Measurements from ENCODE around the gene NASP.

Gene NASP

GRCh38 chr1:45550401-45551351 lies 33.2 kb upstream of the NASP start, which contains the start of gene AKR1A1:
AKR1A1 (plus strand) TSS chr1:45550826; CDS start chr1:45561795, 10,969 bp downstream.
- TF ChIP-seq EP300 (IDR thresholded peaks at IDR 0.05; ENCODE audit: borderline replicate concordance), result peak; percentile 16; the same call in 1 of the 2 replicates
- TF ChIP-seq TAF1 (IDR thresholded peaks at IDR 0.05; ENCODE audit: low read depth), result peak; percentile 83
- TF ChIP-seq, protein P1, sequence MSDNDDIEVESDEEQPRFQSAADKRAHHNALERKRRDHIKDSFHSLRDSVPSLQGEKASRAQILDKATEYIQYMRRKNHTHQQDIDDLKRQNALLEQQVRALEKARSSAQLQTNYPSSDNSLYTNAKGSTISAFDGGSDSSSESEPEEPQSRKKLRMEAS (IDR thresholded peaks at IDR 0.05), result peak; percentile 99
- no peak for TF ChIP-seq NFIC (IDR thresholded peaks at IDR 0.05)
- TF ChIP-seq, protein P2, sequence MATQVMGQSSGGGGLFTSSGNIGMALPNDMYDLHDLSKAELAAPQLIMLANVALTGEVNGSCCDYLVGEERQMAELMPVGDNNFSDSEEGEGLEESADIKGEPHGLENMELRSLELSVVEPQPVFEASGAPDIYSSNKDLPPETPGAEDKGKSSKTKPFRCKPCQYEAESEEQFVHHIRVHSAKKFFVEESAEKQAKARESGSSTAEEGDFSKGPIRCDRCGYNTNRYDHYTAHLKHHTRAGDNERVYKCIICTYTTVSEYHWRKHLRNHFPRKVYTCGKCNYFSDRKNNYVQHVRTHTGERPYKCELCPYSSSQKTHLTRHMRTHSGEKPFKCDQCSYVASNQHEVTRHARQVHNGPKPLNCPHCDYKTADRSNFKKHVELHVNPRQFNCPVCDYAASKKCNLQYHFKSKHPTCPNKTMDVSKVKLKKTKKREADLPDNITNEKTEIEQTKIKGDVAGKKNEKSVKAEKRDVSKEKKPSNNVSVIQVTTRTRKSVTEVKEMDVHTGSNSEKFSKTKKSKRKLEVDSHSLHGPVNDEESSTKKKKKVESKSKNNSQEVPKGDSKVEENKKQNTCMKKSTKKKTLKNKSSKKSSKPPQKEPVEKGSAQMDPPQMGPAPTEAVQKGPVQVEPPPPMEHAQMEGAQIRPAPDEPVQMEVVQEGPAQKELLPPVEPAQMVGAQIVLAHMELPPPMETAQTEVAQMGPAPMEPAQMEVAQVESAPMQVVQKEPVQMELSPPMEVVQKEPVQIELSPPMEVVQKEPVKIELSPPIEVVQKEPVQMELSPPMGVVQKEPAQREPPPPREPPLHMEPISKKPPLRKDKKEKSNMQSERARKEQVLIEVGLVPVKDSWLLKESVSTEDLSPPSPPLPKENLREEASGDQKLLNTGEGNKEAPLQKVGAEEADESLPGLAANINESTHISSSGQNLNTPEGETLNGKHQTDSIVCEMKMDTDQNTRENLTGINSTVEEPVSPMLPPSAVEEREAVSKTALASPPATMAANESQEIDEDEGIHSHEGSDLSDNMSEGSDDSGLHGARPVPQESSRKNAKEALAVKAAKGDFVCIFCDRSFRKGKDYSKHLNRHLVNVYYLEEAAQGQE (IDR thresholded peaks at IDR 0.05; ENCODE audit: low read depth), result no peak
- TF ChIP-seq, protein P3, sequence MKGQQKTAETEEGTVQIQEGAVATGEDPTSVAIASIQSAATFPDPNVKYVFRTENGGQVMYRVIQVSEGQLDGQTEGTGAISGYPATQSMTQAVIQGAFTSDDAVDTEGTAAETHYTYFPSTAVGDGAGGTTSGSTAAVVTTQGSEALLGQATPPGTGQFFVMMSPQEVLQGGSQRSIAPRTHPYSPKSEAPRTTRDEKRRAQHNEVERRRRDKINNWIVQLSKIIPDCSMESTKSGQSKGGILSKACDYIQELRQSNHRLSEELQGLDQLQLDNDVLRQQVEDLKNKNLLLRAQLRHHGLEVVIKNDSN (IDR thresholded peaks at IDR 0.05), result peak; percentile 94
- peak; percentile 31; the same call in 1 of the 2 replicates for TF ChIP-seq TCF12 (IDR thresholded peaks at IDR 0.05; ENCODE audit: low read depth)
- peak; percentile 78 for TF ChIP-seq EGR1 (IDR thresholded peaks at IDR 0.05)

GRCh38 chr1:45551684-45552083 lies 32.2 kb upstream of the NASP start:
- TF ChIP-seq, protein P3 (IDR thresholded peaks at IDR 0.05), result no peak
- TF ChIP-seq TAF1 (IDR thresholded peaks at IDR 0.05; ENCODE audit: low read depth) (no peak), TEAD4 (IDR thresholded peaks at IDR 0.05) (no peak), FOXM1 (IDR thresholded peaks at IDR 0.05; ENCODE audit: borderline replicate concordance, low read depth) (no peak), CREB1 (IDR thresholded peaks at IDR 0.05; ENCODE audit: low read depth) (no peak), TCF12 (IDR thresholded peaks at IDR 0.05; ENCODE audit: low read depth) (no peak), ZBTB7A (IDR thresholded peaks at IDR 0.05; ENCODE audit: low read depth) (no peak), YY1 (IDR thresholded peaks at IDR 0.05; ENCODE audit: low read depth) (no peak), EP300 (IDR thresholded peaks at IDR 0.05; ENCODE audit: borderline replicate concordance) (no peak), NFIC (IDR thresholded peaks at IDR 0.05) (no peak), CEBPB (IDR thresholded peaks at IDR 0.05) (no peak), EGR1 (IDR thresholded peaks at IDR 0.05) (no peak), RAD21 (IDR thresholded peaks at IDR 0.05; ENCODE audit: low read depth) (no peak)
- TF ChIP-seq, protein P2 (IDR thresholded peaks at IDR 0.05; ENCODE audit: low read depth), result no peak
- TF ChIP-seq, protein P1 (IDR thresholded peaks at IDR 0.05), result no peak

DNA sequence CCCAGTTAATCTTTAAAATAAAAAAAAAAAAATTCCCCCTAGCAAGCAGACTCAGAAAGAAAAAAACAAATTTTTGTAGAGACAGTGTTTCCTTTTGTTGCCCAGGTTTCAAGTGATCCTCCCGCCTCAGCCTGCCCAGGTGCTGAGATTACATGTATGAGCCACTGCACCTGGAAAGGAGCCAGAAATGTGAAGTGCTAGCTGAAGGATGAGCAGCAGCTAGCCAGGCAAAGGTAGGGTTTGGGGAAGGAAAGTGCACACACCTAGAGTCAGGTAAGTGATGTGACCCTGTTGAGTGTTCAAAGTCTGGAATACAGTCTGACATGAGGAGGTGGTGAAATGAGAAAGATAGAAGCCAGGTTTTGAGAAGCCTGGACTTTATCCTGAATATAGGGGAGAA lies 31.5 kb upstream of the NASP start:
- TF ChIP-seq EP300 (IDR thresholded peaks at IDR 0.05; ENCODE audit: borderline replicate concordance), result no peak
- TF ChIP-seq TEAD4 (IDR thresholded peaks at IDR 0.05), result no peak
- TF ChIP-seq, protein P1 (IDR thresholded peaks at IDR 0.05), result no peak
- no peak for TF ChIP-seq NFIC (IDR thresholded peaks at IDR 0.05)
- TF ChIP-seq RAD21 (IDR thresholded peaks at IDR 0.05; ENCODE audit: low read depth), result no peak
- no peak for TF ChIP-seq TAF1 (IDR thresholded peaks at IDR 0.05; ENCODE audit: low read depth)
- TF ChIP-seq, protein P3 (IDR thresholded peaks at IDR 0.05), result no peak
- no peak for TF ChIP-seq CREB1 (IDR thresholded peaks at IDR 0.05; ENCODE audit: low read depth)
- TF ChIP-seq TCF12 (IDR thresholded peaks at IDR 0.05; ENCODE audit: low read depth), result no peak
- no peak for TF ChIP-seq EGR1 (IDR thresholded peaks at IDR 0.05)
- TF ChIP-seq CEBPB (IDR thresholded peaks at IDR 0.05), result no peak
- no peak for TF ChIP-seq ZBTB7A (IDR thresholded peaks at IDR 0.05; ENCODE audit: low read depth)
- TF ChIP-seq, protein P2 (IDR thresholded peaks at IDR 0.05; ENCODE audit: low read depth), result no peak
- TF ChIP-seq FOXM1 (IDR thresholded peaks at IDR 0.05; ENCODE audit: borderline replicate concordance, low read depth), result no peak
- no peak for TF ChIP-seq YY1 (IDR thresholded peaks at IDR 0.05; ENCODE audit: low read depth)

Measured in Ishikawa (cell line).